PFSK-1 (cell line): Measurements from ENCODE around the gene ATXN1.

ENCODE experiments used
- FOXP2 ChIP-seq: optimal IDR thresholded peaks from 2 replicates; pipeline ENCODE3; 2011; ENCODE audit warnings: borderline replicate concordance, control low read depth, inconsistent platforms; ENCODE audit not compliant: insufficient read depth; ENCODE audit errors: extremely low read length, extremely low read depth
- POLR2AphosphoS5 ChIP-seq: IDR thresholded peaks from 2 replicates; pipeline ENCODE4 v1.6.1; 2012; ENCODE audit warnings: low read depth, mild to moderate bottlenecking, control low read depth, low read length, moderate library complexity
- REST ChIP-seq, 2 experiments: IDR thresholded peaks; 2 replicates each; pipeline versions ENCODE4 v1.6.1 to v1.8.0; 2011 to 2012; ENCODE audit warnings: low read depth in 2 of 2, low read length in 2 of 2, control low read depth in 1 of 2, inconsistent platforms in 1 of 2, mild to moderate bottlenecking in 1 of 2, moderate library complexity in 1 of 2; ENCODE audit not compliant: insufficient read depth in 1 of 2
- SIN3A ChIP-seq: IDR thresholded peaks from 2 replicates; pipeline ENCODE4 v1.6.1; 2012; ENCODE audit warnings: mild to moderate bottlenecking, low read length, moderate library complexity, borderline replicate concordance; ENCODE audit not compliant: insufficient read depth
- TAF1 ChIP-seq: IDR thresholded peaks from 2 replicates; pipeline ENCODE4 v1.6.1; 2012; ENCODE audit warnings: low read length, control low read depth, borderline replicate concordance; ENCODE audit not compliant: insufficient read depth

ATXN1 gene

GRCh38 chr6:16331384-16332174 lies 429.7 kb downstream of the ATXN1 start:
- peak; percentile 12 for TF ChIP-seq FOXP2
- TF ChIP-seq TAF1 = no peak

DNA sequence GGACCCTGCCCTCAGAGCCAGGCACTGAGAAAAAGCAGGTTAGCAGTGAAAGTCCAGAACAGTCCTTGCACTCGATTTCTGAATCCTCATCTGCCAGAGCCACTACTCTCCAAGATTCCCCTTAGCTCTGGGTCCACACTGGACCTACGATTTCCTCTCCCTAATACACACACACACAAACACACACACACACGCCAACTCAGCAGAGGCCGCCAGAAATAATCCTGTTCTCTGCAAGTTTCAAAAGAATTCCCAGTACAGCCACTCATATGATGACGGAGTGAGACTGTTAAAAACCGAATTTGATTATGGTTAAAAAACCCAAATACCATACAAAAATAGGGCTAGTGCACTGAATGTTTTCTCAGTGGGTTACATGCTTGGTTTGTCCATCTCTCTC lies 432.0 kb downstream of the ATXN1 start:
- no peak for TF ChIP-seq TAF1
- no peak for TF ChIP-seq REST (IDR thresholded peaks at IDR 0.05; ENCODE audit: insufficient read depth in 1 of 2, low read depth in 2 of 2, low read length in 2 of 2)
- TF ChIP-seq SIN3A = no peak
- no peak; the same call in 1 of the 2 replicates for TF ChIP-seq POLR2AphosphoS5
- no peak for TF ChIP-seq FOXP2

- no peak for TF ChIP-seq POLR2AphosphoS5
- TF ChIP-seq TAF1 = no peak
- no peak for TF ChIP-seq FOXP2
- no peak for TF ChIP-seq SIN3A
- TF ChIP-seq REST (IDR thresholded peaks at IDR 0.05; ENCODE audit: insufficient read depth in 1 of 2, low read depth in 2 of 2, low read length in 2 of 2) = no peak
Observed at GRCh38 chr6:16327777-16328325, 433.4 kb downstream of the ATXN1 start.

GRCh38 chr6:16326971-16327776 lies 434.1 kb downstream of the ATXN1 start:
- no peak for TF ChIP-seq FOXP2
- no peak for TF ChIP-seq TAF1
- TF ChIP-seq POLR2AphosphoS5 = no peak
- no peak for TF ChIP-seq REST (IDR thresholded peaks at IDR 0.05; ENCODE audit: insufficient read depth in 1 of 2, low read depth in 2 of 2, low read length in 2 of 2)
- TF ChIP-seq SIN3A = no peak

DNA sequence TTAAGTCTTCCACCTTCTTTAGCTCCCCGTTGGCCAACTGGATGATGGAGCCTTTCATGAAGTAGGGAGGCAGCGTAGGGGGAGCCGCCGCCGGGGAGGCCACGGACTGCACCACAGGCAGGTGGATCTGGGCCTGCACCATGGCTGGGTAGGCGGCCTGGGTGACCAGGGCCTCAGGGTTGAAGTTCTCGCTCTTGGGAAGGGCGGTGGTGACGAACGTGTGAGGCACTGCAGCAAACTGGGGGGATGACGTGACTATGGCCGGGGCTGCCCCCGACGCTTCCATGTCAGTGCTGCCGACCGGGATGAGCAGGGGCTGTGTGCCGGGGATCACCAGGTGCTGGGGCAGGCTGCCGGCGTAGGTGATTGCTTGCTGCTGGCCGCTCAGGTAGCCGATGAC lies 434.7 kb downstream of the ATXN1 start:
- no peak for TF ChIP-seq FOXP2
- TF ChIP-seq SIN3A = no peak
- no peak for TF ChIP-seq TAF1
- no peak for TF ChIP-seq REST (IDR thresholded peaks at IDR 0.05; ENCODE audit: insufficient read depth in 1 of 2, low read depth in 2 of 2, low read length in 2 of 2)
- no peak for TF ChIP-seq POLR2AphosphoS5
